ENCODE measurements around the gene GRHL3.

Gene GRHL3

GRCh38 chr1:24293392-24294227 lies 25.5 kb upstream of the GRHL3 start:
- DNase-seq: no peak

DNA sequence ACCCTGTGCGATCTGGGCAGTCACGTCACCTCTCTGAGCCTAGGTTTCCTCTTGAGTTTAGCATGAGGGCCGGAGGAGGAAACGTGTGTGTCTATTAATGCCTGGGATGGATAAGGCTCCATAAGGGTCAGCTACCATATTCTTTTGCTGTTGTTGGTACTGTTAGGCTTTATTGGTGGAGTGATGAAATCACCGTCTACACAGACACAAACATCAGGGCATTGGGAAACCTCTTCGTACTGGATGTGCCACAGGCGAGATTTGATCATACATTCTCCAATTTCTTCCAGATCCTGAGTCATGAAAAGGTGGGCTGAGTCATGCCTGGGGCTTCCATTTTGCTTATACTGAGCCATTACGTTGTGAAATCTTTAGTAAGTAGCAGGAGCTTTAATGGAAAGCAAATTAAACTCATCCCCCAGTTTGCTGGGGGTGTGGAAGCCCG lies 24.9 kb upstream of the GRHL3 start:
- DNase-seq: no peak

DNA sequence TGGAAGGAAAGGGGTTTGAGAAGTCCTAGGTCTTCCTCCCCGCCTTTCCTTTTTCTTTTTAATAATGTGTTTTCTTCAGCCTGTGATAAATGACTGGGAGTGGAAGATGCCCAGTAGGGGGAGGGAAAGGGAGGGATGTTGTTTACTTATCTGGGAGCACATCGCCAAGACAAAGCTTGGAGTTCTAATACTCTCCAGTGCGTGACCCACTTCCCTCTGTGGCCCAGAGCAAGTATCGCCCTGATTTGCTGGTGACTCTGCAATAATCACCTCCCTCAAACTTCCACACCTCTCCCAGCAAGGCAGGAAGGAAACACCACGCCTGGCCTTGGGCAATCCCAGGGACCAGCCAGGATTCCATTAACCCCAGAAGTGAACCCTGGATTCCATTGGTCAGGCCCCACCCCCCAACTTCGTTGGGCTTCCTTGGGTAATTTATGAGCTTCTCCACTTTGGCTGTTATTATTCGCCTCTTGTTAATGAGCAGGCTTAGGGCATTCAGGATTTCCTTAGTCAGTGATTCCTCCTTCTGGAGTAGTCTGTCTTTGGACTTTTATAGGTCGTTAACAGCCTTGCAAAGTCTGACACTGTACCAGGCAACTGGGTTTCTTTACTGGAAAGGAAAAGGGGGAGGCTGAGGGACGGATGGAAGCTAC lies 24.3 kb upstream of the GRHL3 start:
- no peak for DNase-seq

DNA sequence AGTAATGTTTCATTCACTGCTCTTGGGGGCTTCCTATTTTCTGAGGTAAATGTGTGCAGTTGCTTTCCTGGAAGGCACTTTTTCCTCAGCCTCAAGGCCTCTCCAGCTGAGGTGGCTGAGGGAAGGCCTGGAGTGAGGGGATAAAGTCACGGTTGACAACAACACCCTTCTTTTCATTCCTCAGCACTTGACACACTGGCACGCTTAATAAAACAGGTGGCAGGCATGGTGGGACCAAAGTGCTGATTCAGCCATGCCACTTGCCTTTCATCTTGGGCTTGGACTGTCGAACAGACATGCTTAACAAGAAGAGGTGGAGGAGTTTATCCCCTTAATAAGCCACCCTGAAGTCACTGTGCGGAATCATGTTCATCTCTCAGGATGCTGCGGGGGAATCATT lies 23.6 kb upstream of the GRHL3 start:
- no peak for DNase-seq

- DNase-seq: no peak
Observed at GRCh38 chr1:24297187-24297851, 21.8 kb upstream of the GRHL3 start.

DNA sequence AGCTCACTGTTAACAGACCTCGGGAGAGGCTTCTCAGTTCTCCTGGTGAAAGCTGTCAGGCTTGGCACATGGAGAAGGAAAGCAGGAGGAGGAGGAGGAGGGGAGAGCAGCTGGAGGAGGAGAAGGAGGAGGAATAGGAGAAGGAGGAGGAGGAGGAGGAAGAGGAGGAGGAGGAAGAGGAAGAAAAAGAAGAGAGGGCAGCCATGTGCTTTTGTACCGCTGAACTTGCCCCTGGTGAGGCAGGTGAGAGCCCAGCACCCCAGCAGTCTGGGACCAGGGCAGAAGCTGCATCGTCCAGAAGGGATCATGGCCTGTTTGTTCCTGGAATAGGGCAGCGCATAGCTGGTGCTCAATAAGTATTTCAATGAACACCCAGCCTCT lies 21.3 kb upstream of the GRHL3 start:
- DNase-seq: no peak

GRCh38 chr1:24298606-24299005 lies 20.6 kb upstream of the GRHL3 start:
- no peak for DNase-seq

GRCh38 chr1:24299901-24300300 lies 19.3 kb upstream of the GRHL3 start:
- DNase-seq: no peak

GRCh38 chr1:24300971-24301784 lies 18.0 kb upstream of the GRHL3 start:
- DNase-seq: no peak

GRCh38 chr1:24301785-24302175 lies 17.4 kb upstream of the GRHL3 start:
- no peak for DNase-seq

- DNase-seq: no peak
Observed at GRCh38 chr1:24302209-24302611, 16.9 kb upstream of the GRHL3 start.

DNA sequence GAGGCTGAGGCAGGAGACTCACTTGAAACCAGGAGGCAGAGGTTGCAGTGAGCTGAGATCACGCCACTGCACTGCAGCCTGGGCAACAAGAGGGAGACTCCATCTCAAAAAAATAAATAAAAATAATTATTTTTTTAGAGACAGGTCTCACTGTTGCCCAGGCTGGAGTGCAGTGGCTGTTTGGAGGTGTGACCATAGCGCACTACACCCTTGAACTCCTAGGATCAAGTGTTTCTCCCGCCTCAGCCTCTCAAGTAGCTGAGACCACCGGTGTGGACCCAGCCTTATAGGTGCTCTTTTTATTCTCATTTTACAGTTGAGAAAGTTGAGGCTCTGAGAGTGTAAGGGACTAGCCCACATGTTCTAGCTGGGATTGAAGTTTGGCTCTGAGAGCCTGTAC lies 15.6 kb upstream of the GRHL3 start:
- no peak for DNase-seq

DNA sequence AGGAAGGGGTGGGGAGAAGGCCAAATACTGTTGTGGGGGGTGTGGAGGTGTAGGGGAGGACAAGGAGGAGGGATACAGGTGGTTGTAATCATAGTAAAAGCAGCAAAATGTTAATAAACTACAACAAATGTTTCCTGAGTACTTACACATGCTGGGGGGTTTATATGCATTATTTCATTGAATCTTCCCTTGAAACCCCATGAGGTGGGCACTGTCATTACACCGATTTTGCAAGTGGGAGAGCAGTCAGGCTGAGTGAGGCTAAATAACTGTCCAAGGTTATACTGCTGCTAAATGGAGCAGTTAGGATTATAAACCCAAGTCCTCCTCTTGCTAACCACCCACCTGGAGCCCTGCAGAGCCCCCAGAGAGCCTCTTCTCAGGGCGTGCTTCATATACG lies 14.4 kb upstream of the GRHL3 start:
- no peak for DNase-seq

GRCh38 chr1:24308365-24309015 lies 10.7 kb upstream of the GRHL3 start:
- DNase-seq: no peak

- DNase-seq: no peak
Observed at GRCh38 chr1:24309762-24310485, 9.2 kb upstream of the GRHL3 start.

GRCh38 chr1:24311234-24311633 lies 7.9 kb upstream of the GRHL3 start:
- peak; percentile 33 for DNase-seq

- no peak for DNase-seq
Observed at GRCh38 chr1:24311741-24312140, 7.4 kb upstream of the GRHL3 start.

DNA sequence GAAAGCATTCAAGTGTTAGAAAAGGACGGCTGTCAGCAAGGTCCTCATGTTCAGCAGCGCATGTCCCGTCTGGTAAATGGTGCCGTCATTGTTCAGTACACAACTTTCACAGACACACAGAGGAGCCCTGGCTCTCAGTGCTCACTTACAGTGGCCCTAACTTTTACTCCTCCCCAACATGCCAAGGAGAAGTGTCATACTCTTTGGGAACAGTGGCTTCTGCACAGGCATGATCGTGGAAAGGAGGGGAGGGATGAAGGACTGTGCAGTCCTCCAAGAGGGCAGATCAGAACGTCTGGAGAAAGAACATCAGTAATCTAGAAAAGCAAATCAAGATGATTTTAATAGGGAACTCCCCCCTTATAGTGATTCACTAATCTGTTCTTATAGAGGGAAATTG lies 3.8 kb upstream of the GRHL3 start:
- no peak for DNase-seq

- no peak for DNase-seq
Observed at GRCh38 chr1:24316645-24317044, 2.5 kb upstream of the GRHL3 start.

DNA sequence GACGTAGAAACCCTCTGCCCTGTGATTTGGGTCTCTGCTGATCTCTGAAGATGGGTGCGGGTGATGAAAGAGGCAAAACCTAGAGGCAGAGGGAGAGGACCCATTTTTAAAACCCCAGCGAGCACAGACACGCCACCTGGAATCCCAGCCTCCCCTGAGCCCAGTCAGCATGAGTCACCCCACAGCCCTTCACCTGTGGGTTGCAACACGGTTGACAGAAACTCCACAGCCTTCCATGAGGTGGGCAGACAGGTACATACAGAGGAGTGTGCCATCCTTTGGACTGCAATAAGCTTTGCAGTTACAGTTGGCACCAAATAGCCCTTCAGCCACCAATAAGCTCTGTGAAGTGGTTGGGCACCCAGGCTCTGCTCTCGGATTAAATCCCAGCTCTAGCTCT lies 2.1 kb upstream of the GRHL3 start:
- no peak for DNase-seq

DNA sequence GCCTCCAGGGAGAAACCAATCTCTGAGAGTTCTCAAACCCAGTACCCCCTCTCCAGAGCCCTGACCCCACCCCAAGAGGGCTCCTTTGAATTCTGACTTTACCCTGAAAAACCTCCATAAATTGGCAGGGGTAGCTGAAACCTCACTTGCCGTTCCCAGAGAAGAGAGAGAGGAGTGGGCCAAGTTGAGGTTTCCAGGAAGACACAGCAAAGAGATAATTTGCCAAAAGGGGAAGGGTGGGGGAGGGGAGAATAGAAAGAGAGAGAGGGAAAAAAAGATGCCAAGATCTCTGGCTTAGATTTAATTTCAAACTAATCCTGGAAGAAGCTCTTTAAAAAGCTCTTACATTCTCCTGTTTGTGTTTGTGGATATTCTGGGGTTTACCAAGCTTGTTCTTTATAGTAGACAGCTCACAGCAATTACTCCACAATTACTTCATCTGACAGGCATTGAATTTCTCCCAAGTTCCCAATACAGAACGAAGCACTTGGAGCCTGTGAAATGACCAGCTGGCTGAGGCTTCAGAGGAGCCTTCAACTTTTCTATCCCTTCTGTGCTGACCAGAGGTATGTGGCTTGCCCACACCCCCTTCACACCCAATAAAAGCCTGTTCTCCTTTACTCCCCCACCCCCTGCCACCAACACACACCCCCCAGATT lies 1.1 kb upstream of the GRHL3 start:
- DNase-seq: no peak

Data from hematopoietic multipotent progenitor cell treated with erythropoietin and hydrocortisone succinate and interleukin-3 and kit ligand, for 6 days (in vitro differentiated cells).